Spinal cord (tissue), 10 donors: Measurements from ENCODE around the gene HMGN4. TPM values are rescaled to one million over a fixed set of nuclear protein-coding genes. Genes with fewer than 3 reads are reported as not detected.
A peak's percentile ranks its signal among the peaks of the same experiment; 100 is the strongest.

Source experiments
- DNase-seq, 6 donors: peaks; one replicate each; pipeline versions ENCODE4 v3.0.0 to v3.0.0-alpha.2; 2013 to 2015; ENCODE audit warnings: low spot score in 6 of 6, low read depth in 4 of 6
- H3K27ac ChIP-seq: one replicate; pipeline ENCODE4 v1.5.1; 2013; ENCODE audit warnings: low read depth, low read length, control low read depth
- H3K27me3 ChIP-seq: one replicate; pipeline ENCODE4 v1.6.1; 2013; ENCODE audit warnings: low read length; ENCODE audit not compliant: control insufficient read depth, insufficient read depth
- H3K36me3 ChIP-seq: one replicate; pipeline ENCODE4 v1.6.1; 2013; ENCODE audit warnings: low read length; ENCODE audit not compliant: control insufficient read depth, insufficient read depth
- H3K4me1 ChIP-seq: one replicate; pipeline ENCODE4 v1.6.1; 2013; ENCODE audit warnings: low read length; ENCODE audit not compliant: control insufficient read depth, insufficient read depth
- H3K4me3 ChIP-seq: one replicate; pipeline ENCODE4 v1.5.1; 2013; ENCODE audit warnings: low read depth, low read length, control low read depth
- H3K9me3 ChIP-seq: one replicate; pipeline ENCODE4 v1.6.1; 2013; ENCODE audit warnings: low read length; ENCODE audit not compliant: control insufficient read depth, insufficient read depth
- WGBS: methylation state at CpG from one replicate; pipeline ENCODE4 v1.1.5; 2013; ENCODE audit warnings: missing lambda C conversion rate; ENCODE audit not compliant: insufficient coverage; 5-methylcytosine and 5-hydroxymethylcytosine counted together
- polyA plus RNA-seq, 2 donors: library from polyadenylated mRNA; unstranded; fragments of 120-200 nt; gene quantifications; one replicate each; pipeline ENCODE4 v1.2.1, GENCODE V29; 2013; ENCODE audit not compliant: insufficient read length in 2 of 2
- small RNA-seq: library from RNA; depleted of rRNA; stranded (forward); fragments of <200 nt; gene quantifications from one replicate; pipeline ENCODE3, GENCODE V24; 2014; ENCODE audit warnings: low replicate concordance
- total RNA-seq, 2 donors: library from RNA; depleted of rRNA in 1 of 2; stranded (reverse); fragments of 120-200 nt in 1 of 2; fragments of >200 nt in 1 of 2; gene quantifications; one replicate each; pipeline versions ENCODE4 v1.2.3 to v1.2.4, GENCODE V29; 2013 to 2014
- donor health status: healthy.

Gene HMGN4
- total and polyA plus RNA-seq, 4 donors: 46.5 to 81.1 (median 58.6) TPM

DNA sequence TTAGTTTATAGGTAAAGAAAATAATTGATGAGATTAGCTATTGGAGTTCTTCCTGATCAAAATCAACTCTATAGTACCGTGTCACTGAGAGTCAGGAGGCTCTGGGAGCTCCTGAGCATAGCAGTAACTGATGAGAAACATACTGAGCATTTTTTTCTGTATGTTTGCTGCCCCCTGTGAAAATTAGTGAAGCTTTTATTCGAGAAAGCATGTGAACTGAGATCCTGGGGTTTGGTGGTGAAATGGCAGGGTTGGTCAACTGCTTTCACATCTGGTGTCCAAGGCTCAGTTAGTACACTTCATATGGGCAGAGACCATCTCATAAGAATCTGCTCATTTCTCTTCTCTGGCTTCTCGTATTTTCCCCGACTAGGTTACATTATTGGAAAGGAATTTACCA lies 54.5 kb downstream of the HMGN4 start:
- Histone ChIP-seq H3K27me3 (peaks cover 33% of the 10 kb centered on the region), H3K4me3 (no peak overlapping the region), H3K4me1 (peaks cover 8% of the 10 kb centered on the region), H3K9me3 (no peaks in the 10 kb centered on the region), H3K27ac (no peak overlapping the region), H3K36me3 (peaks cover 4% of the 10 kb centered on the region)
- no peak for DNase-seq
- no CpG with 5 or more reads among the region's 4 CpGs for WGBS

- Histone ChIP-seq H3K4me1 (peaks cover 17% of the 10 kb centered on the region), H3K9me3 (no peaks in the 10 kb centered on the region), H3K27ac (no peak overlapping the region), H3K4me3 (no peak overlapping the region), H3K27me3 (peaks cover 33% of the 10 kb centered on the region), H3K36me3 (peaks cover 12% of the 10 kb centered on the region)
- no peak for DNase-seq
- WGBS: 31% methylated on average over 17 of the region's 20 CpGs
Measured at GRCh38 chr6:26593278-26594130, 55.3 kb downstream of the HMGN4 start.

GRCh38 chr6:26594131-26594498 lies 55.9 kb downstream of the HMGN4 start:
- H3K27me3 ChIP-seq: peaks cover 33% of the 10 kb centered on the region

GRCh38 chr6:26594730-26595632 lies 56.8 kb downstream of the HMGN4 start:
- H3K27me3 ChIP-seq: peaks cover 33% of the 10 kb centered on the region
- 20% methylated on average over 9 of the region's 23 CpGs for WGBS
- H3K36me3 ChIP-seq: peaks cover 19% of the 10 kb centered on the region
- H3K27ac ChIP-seq: no peak overlapping the region
- H3K4me1 ChIP-seq: peaks cover 18% of the 10 kb centered on the region
- peak in 2 of 6 donors; percentile 51 to 55 for DNase-seq
- peak overlapping the region; percentile 99 for H3K4me3 ChIP-seq
- no peaks in the 10 kb centered on the region for H3K9me3 ChIP-seq

More at GRCh38 chr6:26594131-26594498, 55.9 kb downstream of the HMGN4 start:
- H3K4me3 ChIP-seq: no peak overlapping the region
- H3K9me3 ChIP-seq: no peaks in the 10 kb centered on the region
- H3K27ac ChIP-seq: no peak overlapping the region
- WGBS: 43% methylated on average over 2 of the region's 6 CpGs
- H3K36me3 ChIP-seq: peaks cover 17% of the 10 kb centered on the region
- no peak for DNase-seq
- peaks cover 18% of the 10 kb centered on the region for H3K4me1 ChIP-seq

GRCh38 chr6:26595669-26596269 lies 57.6 kb downstream of the HMGN4 start:
- Histone ChIP-seq H3K27me3 (peaks cover 33% of the 10 kb centered on the region), H3K27ac (peak overlapping the region; percentile 76), H3K4me3 (peak overlapping the region; percentile 99), H3K4me1 (peaks cover 18% of the 10 kb centered on the region), H3K9me3 (no peaks in the 10 kb centered on the region), H3K36me3 (peaks cover 19% of the 10 kb centered on the region)
- peak; percentile 72 to 96 (median 85) for DNase-seq
- 0% methylated on average over 32 of the region's 39 CpGs for WGBS

Small RNA genes within 50 kb of the gene (small RNA-seq; reads per million reads assigned to genes)
- gene RNU6-502P: not detected

Other genes with a start within 250 kb of the HMGN4 start
- gene BTN3A2, start 173.2 kb upstream of the HMGN4 start, total RNA-seq: 10 to 100 TPM in 1 of 2 donors, 1 to 10 TPM in 1; 9.8 to 19.3 TPM
- 10 to 100 TPM; 11.5 to 12.6 TPM for gene BTN3A2, start 173.2 kb upstream of the HMGN4 start, polyA plus RNA-seq
- 10 to 100 TPM in 1 of 2 donors, 1 to 10 TPM in 1; 8.1 to 16.1 TPM for gene BTN2A2, start 155.3 kb upstream of the HMGN4 start, total RNA-seq
- gene BTN2A2, start 155.3 kb upstream of the HMGN4 start, polyA plus RNA-seq: 10 to 100 TPM in 1 of 2 donors, 1 to 10 TPM in 1; 8.9 to 10.2 TPM
- 10 to 100 TPM; 27.2 to 29.0 TPM for gene BTN3A1, start 136.1 kb upstream of the HMGN4 start, total RNA-seq
- 10 to 100 TPM; 22.6 to 24.1 TPM for gene BTN3A1, start 136.1 kb upstream of the HMGN4 start, polyA plus RNA-seq
- 10 to 100 TPM; 17.1 to 19.2 TPM for gene BTN3A3, start 97.9 kb upstream of the HMGN4 start, total RNA-seq
- 10 to 100 TPM in 1 of 2 donors, 1 to 10 TPM in 1; 7.2 to 10.4 TPM for gene BTN3A3, start 97.9 kb upstream of the HMGN4 start, polyA plus RNA-seq
- gene BTN2A1, start 80.4 kb upstream of the HMGN4 start, total RNA-seq: 10 to 100 TPM; 12.3 to 15.5 TPM
- 10 to 100 TPM; 28.3 to 31.4 TPM for gene BTN2A1, start 80.4 kb upstream of the HMGN4 start, polyA plus RNA-seq
- gene BTN1A1, start 38.1 kb upstream of the HMGN4 start, total RNA-seq: under 1 TPM in 1 of 2 donors, not detected in 1; 0.11 TPM
- under 1 TPM; 0.08 to 0.11 TPM for gene BTN1A1, start 38.1 kb upstream of the HMGN4 start, polyA plus RNA-seq
- 10 to 100 TPM in 1 of 2 donors, 1 to 10 TPM in 1; 8.7 to 11.0 TPM for gene ABT1, start 58.6 kb downstream of the HMGN4 start, total RNA-seq
- 10 to 100 TPM; 10.6 to 11.2 TPM for gene ABT1, start 58.6 kb downstream of the HMGN4 start, polyA plus RNA-seq
- 10 to 100 TPM; 34.4 to 41.7 TPM for gene ZNF322, start 121.4 kb downstream of the HMGN4 start, total RNA-seq
- gene ZNF322, start 121.4 kb downstream of the HMGN4 start, polyA plus RNA-seq: 10 to 100 TPM; 18.1 to 24.4 TPM